ENCODE results near the gene PALD1. TPM values are rescaled to one million over a fixed set of nuclear protein-coding genes. Genes with fewer than 3 reads are reported as not detected.

Gene PALD1
- total RNA-seq, 1 experiment from 2014 or later = 33.1 TPM

GRCh38 chr10:70552586-70552985, 74.0 kb downstream of the PALD1 start:
- no peak overlapping the region for H2AFZ ChIP-seq (ENCODE audit: low read depth, low read length, poor library complexity, severe bottlenecking)
- no peaks in the 10 kb centered on the region for H4K20me1 ChIP-seq (ENCODE audit: insufficient read depth)
- H3K36me3 ChIP-seq (ENCODE audit: control insufficient read depth in 1 of 2, insufficient read depth in 2 of 2, low read length in 2 of 2) = peaks cover 10 to 23% of the 10 kb centered on the region in 2 experiments; a peak in 3 of 4 replicates
- H3K4me2 ChIP-seq (ENCODE audit: low read length) = no peak overlapping the region
- DNase-seq (ENCODE audit: low read depth, low spot score) (no peak), ATAC-seq (no peak)
- TF ChIP-seq CBX3 (IDR thresholded peaks at IDR 0.05; ENCODE audit: low read depth) = no peak
- no peak for TF ChIP-seq SRF (IDR thresholded peaks at IDR 0.05; ENCODE audit: low read depth)
- no peak for TF ChIP-seq ZBTB33 (IDR thresholded peaks at IDR 0.05; ENCODE audit: extremely low read depth, insufficient replicate concordance, low read length)
- TF ChIP-seq EZH2 (IDR thresholded peaks at IDR 0.05) = no peak
- TF ChIP-seq ELF1 (IDR thresholded peaks at IDR 0.05; ENCODE audit: borderline replicate concordance, low read depth) = no peak
- TF ChIP-seq CEBPB (IDR thresholded peaks at IDR 0.05; ENCODE audit: low read depth) = no peak
- TF ChIP-seq, protein P1, sequence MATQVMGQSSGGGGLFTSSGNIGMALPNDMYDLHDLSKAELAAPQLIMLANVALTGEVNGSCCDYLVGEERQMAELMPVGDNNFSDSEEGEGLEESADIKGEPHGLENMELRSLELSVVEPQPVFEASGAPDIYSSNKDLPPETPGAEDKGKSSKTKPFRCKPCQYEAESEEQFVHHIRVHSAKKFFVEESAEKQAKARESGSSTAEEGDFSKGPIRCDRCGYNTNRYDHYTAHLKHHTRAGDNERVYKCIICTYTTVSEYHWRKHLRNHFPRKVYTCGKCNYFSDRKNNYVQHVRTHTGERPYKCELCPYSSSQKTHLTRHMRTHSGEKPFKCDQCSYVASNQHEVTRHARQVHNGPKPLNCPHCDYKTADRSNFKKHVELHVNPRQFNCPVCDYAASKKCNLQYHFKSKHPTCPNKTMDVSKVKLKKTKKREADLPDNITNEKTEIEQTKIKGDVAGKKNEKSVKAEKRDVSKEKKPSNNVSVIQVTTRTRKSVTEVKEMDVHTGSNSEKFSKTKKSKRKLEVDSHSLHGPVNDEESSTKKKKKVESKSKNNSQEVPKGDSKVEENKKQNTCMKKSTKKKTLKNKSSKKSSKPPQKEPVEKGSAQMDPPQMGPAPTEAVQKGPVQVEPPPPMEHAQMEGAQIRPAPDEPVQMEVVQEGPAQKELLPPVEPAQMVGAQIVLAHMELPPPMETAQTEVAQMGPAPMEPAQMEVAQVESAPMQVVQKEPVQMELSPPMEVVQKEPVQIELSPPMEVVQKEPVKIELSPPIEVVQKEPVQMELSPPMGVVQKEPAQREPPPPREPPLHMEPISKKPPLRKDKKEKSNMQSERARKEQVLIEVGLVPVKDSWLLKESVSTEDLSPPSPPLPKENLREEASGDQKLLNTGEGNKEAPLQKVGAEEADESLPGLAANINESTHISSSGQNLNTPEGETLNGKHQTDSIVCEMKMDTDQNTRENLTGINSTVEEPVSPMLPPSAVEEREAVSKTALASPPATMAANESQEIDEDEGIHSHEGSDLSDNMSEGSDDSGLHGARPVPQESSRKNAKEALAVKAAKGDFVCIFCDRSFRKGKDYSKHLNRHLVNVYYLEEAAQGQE (IDR thresholded peaks at IDR 0.05; ENCODE audit: low read depth) = no peak
- no peak for TF ChIP-seq FOSL1 (IDR thresholded peaks at IDR 0.05; ENCODE audit: low read depth)
- no peak for TF ChIP-seq POLR2AphosphoS5 (IDR thresholded peaks at IDR 0.05; ENCODE audit: low read depth, low read length)
- TF ChIP-seq, protein P2, sequence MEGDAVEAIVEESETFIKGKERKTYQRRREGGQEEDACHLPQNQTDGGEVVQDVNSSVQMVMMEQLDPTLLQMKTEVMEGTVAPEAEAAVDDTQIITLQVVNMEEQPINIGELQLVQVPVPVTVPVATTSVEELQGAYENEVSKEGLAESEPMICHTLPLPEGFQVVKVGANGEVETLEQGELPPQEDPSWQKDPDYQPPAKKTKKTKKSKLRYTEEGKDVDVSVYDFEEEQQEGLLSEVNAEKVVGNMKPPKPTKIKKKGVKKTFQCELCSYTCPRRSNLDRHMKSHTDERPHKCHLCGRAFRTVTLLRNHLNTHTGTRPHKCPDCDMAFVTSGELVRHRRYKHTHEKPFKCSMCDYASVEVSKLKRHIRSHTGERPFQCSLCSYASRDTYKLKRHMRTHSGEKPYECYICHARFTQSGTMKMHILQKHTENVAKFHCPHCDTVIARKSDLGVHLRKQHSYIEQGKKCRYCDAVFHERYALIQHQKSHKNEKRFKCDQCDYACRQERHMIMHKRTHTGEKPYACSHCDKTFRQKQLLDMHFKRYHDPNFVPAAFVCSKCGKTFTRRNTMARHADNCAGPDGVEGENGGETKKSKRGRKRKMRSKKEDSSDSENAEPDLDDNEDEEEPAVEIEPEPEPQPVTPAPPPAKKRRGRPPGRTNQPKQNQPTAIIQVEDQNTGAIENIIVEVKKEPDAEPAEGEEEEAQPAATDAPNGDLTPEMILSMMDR (IDR thresholded peaks at IDR 0.05 in 2 of 3, conservative IDR thresholded peaks at IDR 0.05 in 1 of 3; ENCODE audit: borderline replicate concordance in 1 of 3, insufficient read depth in 1 of 3, low read depth in 2 of 3, low read length in 2 of 3) = no peak
- no peak for TF ChIP-seq MAX (IDR thresholded peaks at IDR 0.05)
- TF ChIP-seq ZFX (IDR thresholded peaks at IDR 0.05) = no peak
- TF ChIP-seq ZNF274 (IDR thresholded peaks at IDR 0.05; ENCODE audit: low read depth, low read length) = no peak
- no peak for TF ChIP-seq SIN3A (IDR thresholded peaks at IDR 0.05; ENCODE audit: low read depth)
- TF ChIP-seq EGR1 (IDR thresholded peaks at IDR 0.05; ENCODE audit: low read depth) = no peak
- TF ChIP-seq ATF3 (IDR thresholded peaks at IDR 0.05) = no peak
- no peak for TF ChIP-seq JUND (IDR thresholded peaks at IDR 0.05)
- no peaks in the 10 kb centered on the region for H3K9me2 ChIP-seq (ENCODE audit: insufficient read depth)
- H3K9ac ChIP-seq (ENCODE audit: low read length) = no peak overlapping the region
- intact Hi-C loops (cut with micrococcal nuclease) = no loop called here
- H3K9me3 ChIP-seq (ENCODE audit: control insufficient read depth in 1 of 2, insufficient read depth in 1 of 2, low read depth in 1 of 2, low read length in 2 of 2) = no peaks in the 10 kb centered on the region
- H3K27ac ChIP-seq (ENCODE audit: low read depth, low read length) = no peak overlapping the region
- no peaks in the 10 kb centered on the region for H3K79me2 ChIP-seq (ENCODE audit: insufficient read depth, low read length)
- H3K4me3 ChIP-seq (replicated peaks in 1 of 2; ENCODE audit: low read depth in 1 of 2, low read length in 2 of 2) = no peak overlapping the region
- ChIA-PET CTCF (interaction anchor here (1.7 kb wide), 1 partner anchor 335 kb away, joined by 4 read pairs; the partner anchor contains the start of gene PCBD1), POLR2A (no interaction called here), RAD21 (ENCODE audit: low non-redundant PET in 1 of 2, low total read pairs in 2 of 2, uncharacterized antibody in 2 of 2, unreplicated experiment in 2 of 2) (no interaction called here)
- no TSS peak for BruUV-seq (replicated peaks)
- H3K27me3 ChIP-seq (ENCODE audit: insufficient read depth, low read length) = no peaks in the 10 kb centered on the region
- H3K4me1 ChIP-seq (ENCODE audit: control insufficient read depth in 1 of 2, insufficient read depth in 2 of 2, low read length in 2 of 2) = peaks cover 4 to 63% of the 10 kb centered on the region in 2 experiments; a peak in 3 of 4 replicates

Data from HCT116 (cell line).